Measurements from ENCODE around the gene GALNT10. TPM values are rescaled to one million over a fixed set of nuclear protein-coding genes. Genes with fewer than 3 reads are reported as not detected.

The GALNT10 gene
- total RNA-seq, 1 experiment from 2014 or later = 47.8 TPM

DNA sequence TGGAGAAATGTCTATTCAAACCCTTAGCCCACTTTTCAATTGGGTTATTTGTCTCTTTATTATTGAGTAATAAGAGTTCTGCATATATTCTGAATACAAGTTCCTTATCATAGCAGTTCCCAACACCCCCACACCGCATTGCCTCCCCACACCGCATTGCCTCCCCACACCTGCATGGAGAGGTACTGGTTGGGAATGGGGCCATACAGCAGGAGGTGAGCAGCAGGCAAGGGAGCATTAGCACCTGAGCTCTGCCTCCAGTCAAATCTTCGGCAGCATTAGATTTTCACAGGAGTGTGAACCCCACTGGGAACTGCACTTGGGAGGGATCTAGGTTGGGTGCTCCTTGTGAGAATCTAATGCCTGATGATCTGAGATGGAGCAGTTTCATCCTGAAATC lies 244.7 kb downstream of the GALNT10 start:
- in situ Hi-C loops (cut with HindIII; ENCODE audit: low sequenced_read_pairs) = no loop called here
- DNase-seq (ENCODE audit: low spot score) = no peak

DNA sequence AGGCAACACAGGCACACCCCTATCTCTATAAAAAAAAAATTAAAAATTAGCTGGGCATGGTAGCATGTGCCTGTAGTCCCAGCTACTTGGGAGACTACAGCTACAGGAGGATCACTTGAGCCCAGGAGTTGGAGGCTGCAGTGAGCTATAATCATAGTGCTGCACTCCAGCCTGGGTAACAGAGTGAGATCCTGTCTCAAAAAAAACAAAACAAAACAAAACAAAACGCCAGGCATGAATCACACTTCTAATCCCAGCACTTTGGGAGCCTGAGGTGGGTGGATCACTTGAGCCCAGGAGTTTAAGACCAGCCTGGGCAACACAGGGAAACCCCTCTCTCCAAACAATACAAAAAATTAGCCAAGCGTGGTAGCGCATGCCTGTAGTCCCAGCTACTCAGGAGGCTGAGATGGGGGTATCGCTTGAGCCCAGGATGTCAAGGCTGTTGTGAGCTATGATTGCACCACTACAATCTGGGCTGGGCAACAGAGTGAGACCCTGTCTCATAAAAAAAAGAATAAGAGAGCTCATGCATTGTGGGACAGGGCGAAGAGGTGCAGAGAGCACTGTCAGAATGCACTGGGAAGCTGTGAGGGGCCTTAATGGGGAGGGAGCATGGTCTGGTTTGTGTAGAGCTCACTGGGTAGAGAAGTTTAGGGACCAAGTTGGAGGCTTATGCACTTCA lies 246.9 kb downstream of the GALNT10 start:
- DNase-seq (ENCODE audit: low spot score) = no peak
- in situ Hi-C loops (cut with HindIII; ENCODE audit: low sequenced_read_pairs) = no loop called here

DNA sequence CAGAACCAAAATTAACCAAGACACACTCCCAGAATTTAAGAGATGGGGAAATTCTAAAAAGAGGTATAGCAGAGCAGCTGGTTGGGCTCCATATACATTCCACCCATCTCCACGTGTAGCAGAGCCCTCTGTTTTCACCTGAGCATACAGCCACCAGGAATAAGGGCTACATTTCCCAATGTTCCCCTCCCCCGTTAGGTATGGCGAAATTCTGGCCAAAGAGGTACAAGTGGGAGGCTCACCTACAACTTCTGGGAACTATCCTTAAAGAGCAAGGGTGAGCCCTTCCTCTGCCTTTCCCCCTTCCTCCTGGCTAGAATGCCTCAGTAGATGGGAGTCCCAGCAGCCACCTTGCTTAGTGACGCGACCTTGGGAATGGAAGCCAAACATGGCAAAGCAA lies 250.0 kb downstream of the GALNT10 start:
- DNase-seq (ENCODE audit: low spot score) = no peak
- in situ Hi-C loops (cut with HindIII; ENCODE audit: low sequenced_read_pairs) = no loop called here

DNA sequence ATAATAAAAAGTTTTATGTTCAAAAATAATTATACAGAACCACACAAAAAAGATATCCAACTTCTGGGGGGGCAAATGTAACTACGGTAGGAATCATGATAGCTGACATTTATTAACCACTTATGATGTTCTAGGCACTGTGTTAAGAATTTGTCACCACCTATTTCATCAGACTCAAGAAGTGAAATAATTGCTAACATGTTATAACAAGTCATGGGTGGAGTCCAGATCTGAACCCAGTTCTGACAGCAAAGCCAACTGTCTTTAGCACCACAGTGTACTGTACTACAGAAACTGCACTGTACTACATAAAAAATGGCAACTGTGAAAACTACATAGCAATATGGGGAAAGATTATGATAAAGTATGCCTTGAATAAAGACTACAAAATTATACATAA lies 252.3 kb downstream of the GALNT10 start:
- in situ Hi-C loops (cut with HindIII; ENCODE audit: low sequenced_read_pairs) = no loop called here
- no peak for DNase-seq (ENCODE audit: low spot score)

DNA sequence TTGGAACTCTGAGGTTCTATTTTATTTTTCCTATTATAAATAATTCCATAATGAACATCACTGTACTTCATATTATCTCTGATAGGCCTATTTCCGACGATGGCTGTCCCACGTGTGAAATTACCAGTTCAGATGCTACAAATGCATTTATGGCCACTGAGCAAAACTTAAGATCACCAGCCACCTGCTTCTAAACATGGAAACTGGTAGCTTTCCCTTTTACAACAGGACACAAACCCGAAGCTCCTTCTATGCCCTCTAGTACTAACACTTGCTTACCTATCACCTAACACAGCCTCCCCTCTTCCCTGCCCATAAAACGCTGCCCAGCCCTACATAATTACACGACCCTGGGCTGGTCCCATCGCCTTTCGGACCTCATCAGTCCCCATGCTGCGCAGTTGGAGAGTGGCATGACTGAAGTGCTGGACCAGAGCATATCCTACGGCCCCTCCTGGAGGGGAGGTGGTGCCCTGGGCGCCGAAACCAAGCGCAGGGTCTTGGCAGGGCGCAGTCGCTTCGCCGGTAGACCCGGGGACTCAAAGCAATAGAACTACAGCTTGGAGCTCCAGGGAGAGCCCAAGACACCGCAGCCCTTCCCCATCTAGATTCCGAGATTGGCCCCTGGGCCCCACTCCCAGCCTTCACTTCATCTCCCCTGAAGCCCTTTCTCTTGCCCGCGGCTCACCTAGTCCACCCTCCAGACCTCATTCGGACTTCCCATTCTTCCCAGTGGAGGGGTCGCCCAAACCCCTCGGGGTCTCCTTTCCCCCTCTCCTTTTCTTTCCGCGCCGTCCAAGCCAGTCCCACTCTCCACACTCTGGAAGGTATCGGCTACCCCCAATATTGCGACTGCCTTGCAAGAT lies 254.3 kb downstream of the GALNT10 start:
- in situ Hi-C loops (cut with HindIII; ENCODE audit: low sequenced_read_pairs) = no loop called here
- peak; percentile 19 for DNase-seq (ENCODE audit: low spot score)

DNA sequence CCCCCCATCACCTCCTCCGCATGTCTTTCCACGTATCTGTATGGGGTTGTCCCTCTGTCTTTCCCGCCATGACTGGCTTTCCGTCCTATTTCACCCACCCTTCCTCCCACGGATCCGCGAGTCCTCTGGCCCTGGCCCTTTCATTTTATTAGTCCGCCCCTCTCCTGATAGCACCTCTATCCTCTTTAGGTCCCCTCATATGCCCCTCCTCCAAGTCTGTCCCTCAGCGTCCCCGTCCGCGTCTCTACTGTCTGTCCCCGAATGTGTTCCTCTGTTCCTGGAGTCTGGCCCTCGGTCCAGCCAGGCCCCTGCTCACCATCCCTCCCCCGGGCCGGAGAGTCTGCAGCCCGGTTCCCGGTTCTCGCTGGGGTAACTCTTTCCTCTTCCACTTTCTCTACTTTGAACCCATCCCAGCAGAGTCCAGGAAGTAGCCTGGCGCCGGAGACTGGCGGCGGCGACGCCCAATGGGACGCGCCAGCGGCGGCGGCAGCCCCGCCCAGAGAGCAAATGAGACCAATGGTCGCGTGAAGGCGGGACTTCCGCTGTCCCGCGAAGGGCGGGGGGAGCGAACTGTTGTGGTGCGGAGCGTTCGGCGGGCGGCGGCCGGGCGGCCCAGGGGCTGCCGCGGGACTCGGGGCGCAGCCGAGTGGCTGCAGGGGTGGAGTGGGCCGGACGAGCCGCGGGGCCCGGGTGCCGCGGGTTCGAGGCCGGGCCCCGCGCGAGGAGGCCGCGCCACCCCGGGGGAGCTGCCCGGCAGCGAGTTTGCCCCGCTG lies 255.1 kb downstream of the GALNT10 start, which contains the start of gene SAP30L:
SAP30L (plus strand) TSS at position 576 of the 773 bp plus-strand sequence. CDS start 608 bp downstream, outside the sequence.
- peak; percentile 92 for DNase-seq (ENCODE audit: low spot score)
- in situ Hi-C loops (cut with HindIII; ENCODE audit: low sequenced_read_pairs) = no loop called here

DNA sequence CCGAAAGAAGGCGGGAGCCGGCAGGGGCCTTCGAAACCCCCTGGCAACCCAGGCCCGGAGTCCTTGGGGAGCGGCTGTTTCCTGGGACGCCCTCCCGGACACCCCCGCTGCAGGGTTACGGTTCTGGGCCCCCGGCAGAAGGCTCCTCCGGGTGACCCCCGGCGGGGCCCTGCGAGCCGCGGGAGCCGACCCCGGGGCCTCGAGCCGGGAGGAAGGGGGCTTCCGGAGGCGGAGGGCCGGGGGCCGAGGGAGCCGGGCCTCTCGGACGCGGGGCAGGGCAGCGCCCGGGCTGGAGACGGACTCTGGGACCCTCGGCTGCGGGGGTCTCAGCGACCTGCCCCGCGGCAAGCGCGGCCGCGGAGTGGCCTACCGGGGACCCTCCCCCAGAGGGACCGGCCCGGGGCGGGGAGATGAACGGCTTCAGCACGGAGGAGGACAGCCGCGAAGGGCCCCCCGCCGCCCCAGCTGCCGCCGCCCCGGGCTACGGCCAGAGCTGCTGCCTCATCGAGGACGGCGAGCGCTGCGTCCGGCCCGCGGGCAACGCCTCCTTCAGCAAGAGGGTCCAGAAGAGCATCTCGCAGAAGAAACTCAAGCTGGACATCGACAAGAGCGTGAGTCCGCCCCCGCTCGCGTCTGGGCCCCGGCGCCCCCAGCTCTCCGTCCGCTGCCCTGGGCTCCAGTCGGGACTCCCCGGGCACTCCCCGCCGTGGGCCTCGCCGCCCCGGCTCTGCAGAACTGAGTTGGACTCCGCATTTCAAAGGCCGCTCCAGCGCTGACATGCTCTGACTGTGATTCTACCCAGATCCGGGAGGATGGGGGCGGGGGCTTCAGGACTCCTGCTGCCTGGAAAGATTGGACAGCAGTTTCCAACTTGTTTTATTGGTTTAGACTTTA lies 255.9 kb downstream of the GALNT10 start:
- peak; percentile 44 for DNase-seq (ENCODE audit: low spot score)
- in situ Hi-C loops (cut with HindIII; ENCODE audit: low sequenced_read_pairs) = no loop called here

DNA sequence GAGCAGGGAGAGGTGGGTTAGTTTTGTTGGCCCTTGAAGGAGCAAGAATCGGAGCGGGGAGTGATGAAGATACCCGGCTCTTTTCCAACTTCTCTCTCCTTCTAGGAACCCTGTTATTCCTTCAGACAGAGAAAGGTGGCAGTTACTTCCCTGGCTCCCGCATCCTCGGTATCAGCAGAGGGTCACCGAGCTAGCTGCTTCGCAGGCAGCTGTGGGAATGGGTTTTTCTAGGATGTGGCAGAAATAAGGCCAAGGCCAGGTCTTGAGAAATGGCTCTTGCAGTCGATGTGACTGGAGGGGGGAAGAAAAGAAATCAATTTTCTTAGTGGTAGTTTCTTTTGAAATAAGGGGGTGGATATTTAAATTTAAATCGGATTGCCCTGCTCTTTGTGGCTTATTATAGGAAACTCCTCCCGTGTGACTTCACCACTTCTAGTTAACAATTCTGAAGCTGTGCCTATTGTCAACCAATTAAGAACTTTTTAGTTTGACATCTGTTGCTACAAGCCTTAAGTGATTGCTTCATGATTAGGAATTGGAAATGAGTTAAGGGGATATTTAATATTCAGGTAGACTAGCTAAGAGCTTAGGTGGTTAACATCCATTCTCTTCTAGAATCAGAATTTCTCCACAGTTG lies 256.7 kb downstream of the GALNT10 start:
- in situ Hi-C loops (cut with HindIII; ENCODE audit: low sequenced_read_pairs) = no loop called here
- DNase-seq (ENCODE audit: low spot score) = no peak

DNA sequence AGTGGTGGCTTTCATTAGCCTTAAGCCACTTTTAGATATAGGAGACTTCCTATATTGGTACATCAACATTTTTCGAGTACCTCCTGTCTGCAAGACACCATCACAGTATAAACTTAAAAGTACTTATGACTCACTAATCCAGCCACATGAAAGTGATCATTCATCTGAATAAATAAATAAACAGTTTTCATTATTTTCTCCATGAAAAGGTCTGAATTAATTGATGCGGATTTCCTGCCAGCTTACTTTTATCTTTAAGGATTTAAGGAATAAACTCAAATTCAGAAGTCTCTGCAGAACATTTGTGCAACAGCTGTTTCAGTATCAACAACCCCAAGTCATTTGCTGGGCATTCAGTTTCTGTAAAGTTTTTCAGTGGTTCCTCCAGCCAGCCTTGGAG lies 259.3 kb downstream of the GALNT10 start:
- DNase-seq (ENCODE audit: low spot score) = no peak
- in situ Hi-C loops (cut with HindIII; ENCODE audit: low sequenced_read_pairs) = no loop called here

DNA sequence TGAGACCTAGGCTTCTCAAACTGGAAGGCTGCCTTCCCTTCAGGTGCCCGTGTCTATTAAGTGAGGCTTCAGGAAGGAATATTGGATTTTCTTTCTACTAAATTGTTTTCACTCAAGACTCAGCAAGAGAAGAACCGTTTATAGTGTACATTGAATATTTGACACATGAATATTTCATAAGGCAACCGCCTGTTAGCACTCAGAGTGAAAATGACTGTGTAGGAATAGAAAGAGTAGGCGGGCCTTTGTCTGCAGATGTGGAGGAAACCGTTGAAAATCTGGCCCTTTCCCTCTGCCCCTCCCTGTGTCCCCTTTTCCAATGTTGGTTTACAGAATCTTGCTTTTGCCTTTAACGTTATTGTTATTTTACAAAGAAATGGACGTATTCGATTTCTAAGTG lies 261.4 kb downstream of the GALNT10 start:
- in situ Hi-C loops (cut with HindIII; ENCODE audit: low sequenced_read_pairs) = no loop called here
- no peak for DNase-seq (ENCODE audit: low spot score)

DNA sequence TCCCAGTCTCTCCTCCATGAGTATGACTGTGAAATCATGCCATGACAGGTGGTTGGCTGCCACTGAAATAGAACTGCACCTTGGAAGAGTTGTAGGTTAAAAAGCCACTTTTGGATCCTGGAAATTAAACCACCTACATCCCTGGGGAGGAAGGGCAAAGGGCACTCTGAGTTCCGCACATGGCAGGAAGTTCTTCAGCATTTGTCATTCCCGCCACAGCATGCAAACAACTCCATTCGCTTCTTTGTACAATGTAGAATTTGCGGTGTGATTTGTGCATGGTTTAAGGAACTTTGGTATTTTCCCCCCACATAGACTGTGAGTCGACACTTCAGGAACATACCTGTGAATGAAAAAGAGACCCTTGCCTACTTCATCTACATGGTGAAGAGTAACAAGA lies 265.1 kb downstream of the GALNT10 start:
- no peak for DNase-seq (ENCODE audit: low spot score)
- in situ Hi-C loops (cut with HindIII; ENCODE audit: low sequenced_read_pairs) = no loop called here

DNA sequence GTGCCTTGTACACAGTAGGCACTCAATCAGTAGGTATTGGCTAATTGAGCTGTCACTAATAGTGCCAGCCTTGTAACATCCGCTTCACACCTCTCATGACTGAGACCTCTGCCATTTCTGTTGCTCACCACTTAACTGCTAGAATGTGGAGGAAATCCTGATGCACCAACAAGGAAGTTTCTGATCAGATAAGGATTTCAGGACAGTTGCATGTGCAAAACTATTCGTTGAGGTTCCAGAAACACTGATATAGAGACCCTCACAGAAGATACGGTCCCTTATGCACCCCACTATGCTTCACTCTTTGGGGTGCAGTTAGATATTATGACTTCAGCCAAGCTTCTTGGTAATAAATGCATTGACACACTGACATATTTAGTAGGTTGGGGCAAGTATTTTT lies 266.0 kb downstream of the GALNT10 start:
- in situ Hi-C loops (cut with HindIII; ENCODE audit: low sequenced_read_pairs) = no loop called here

DNA sequence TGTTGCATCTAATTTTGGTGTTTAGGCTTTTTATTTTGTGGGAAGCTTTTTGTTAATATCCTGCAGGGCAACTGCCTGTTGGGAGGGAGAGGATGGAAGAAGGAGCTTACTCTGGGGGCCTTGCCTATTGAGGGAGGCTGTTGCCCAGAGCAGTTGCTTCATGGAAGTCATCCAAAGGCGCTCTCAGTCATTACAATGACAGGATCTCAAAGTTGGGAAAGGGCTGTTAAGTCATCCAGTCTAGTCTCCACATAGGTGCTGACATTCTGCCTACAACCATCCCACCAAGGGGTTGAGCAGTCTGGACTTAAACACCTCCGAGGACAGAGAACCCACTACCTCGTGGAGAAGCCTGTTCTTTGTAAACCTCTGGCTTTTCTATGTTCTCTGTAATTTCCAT lies 268.5 kb downstream of the GALNT10 start:
- DNase-seq (ENCODE audit: low spot score) = no peak
- in situ Hi-C loops (cut with HindIII; ENCODE audit: low sequenced_read_pairs) = no loop called here

More for the DNA sequence above, 266.0 kb downstream of the GALNT10 start:
- DNase-seq (ENCODE audit: low spot score) = no peak

DNA sequence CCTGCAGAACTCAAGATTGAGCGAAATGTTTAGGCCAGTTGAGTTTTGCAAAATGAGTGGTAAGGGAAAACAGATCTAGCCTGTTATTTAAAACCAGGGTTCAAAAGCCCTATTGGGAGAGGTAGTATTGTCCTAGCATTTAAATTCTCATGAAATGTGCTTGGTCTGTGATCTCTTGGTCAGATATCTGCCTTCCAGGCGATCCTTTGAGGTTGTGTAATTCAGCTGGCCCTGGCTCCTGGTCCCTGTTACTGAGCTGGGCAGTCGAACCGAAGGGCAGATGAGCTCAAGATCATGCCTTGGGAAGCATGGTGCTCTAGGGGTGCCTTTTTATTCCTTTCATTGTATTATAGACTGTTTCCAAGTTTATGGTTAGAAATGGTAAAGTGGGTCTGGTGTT lies 269.6 kb downstream of the GALNT10 start:
- DNase-seq (ENCODE audit: low spot score) = no peak
- in situ Hi-C loops (cut with HindIII; ENCODE audit: low sequenced_read_pairs) = no loop called here

DNA sequence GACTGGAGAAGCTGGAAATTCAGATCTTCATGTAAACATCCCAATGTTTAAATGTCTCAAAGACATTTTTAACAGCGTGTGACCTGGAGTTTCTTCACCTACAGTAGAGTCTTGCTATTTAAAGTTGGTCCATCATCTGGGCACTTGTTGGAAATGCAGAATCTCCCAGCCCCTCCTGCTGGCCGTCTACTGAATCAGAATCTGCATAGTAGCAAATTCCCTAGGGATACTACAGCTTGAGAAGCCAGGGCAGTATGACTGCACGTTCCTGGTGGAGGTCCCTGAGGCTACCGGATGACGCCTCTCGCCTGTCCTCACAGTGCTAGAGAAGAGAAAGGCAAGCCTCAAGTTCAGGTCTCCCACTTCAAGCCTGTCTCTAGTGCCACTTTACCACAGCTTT lies 271.0 kb downstream of the GALNT10 start:
- in situ Hi-C loops (cut with HindIII; ENCODE audit: low sequenced_read_pairs) = no loop called here
- DNase-seq (ENCODE audit: low spot score) = no peak

DNA sequence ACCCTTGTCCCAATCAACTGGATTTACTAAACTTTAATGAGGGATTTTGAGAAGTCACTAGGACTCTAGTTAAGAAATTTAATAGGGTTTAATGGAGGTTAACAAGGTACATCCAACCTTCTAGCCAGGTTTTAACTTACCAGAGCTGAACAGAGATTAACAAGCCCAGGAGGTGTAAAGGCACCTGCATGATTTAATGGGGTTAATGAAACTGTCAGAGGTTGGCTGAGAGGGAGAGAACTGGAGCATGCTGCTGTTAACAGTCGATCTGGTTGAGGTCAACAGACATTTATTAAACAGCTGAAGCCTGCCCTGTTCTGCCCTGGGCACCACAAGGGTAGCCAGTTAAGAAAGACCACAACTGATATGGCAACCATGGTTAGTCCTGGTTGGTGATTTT lies 273.9 kb downstream of the GALNT10 start:
- in situ Hi-C loops (cut with HindIII; ENCODE audit: low sequenced_read_pairs) = no loop called here
- no peak for DNase-seq (ENCODE audit: low spot score)

DNA sequence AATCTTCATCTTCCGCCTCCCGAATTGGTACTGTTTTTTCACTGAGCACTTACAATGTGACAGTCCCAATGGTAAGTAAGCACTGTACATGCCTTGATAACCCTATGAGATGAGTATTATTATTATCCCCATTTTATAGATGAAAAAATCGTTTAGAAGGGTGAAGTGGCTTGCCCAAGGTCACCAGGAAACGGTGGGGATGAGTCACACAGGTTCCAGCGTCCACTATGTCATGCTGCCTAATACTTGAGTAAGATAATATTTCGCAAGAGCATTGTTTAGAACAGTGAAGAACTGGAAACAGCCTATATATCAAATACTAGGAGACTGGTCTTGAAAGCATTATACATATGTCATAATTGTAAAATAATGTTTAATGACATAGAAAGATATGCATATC lies 274.6 kb downstream of the GALNT10 start:
- no peak for DNase-seq (ENCODE audit: low spot score)
- in situ Hi-C loops (cut with HindIII; ENCODE audit: low sequenced_read_pairs) = no loop called here

DNA sequence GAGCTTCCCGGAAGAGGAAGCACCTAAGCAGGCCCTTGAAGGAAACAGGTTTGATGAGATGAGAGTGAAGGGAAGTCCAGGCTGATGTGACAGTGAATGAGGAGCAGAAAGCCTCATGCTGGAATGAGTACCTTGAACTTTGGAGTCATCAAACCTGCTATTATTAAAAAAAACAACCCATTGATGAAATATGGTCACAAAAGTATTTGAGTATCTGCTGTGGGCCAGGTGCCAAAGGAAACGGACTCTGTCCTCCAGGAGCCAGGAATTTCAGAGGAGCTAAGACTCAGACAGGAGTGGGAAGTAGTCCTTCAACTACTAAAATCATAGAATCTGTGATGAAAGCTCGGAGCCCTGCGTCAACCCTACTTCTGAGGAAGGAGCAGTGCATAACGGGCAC lies 275.6 kb downstream of the GALNT10 start:
- no peak for DNase-seq (ENCODE audit: low spot score)
- in situ Hi-C loops (cut with HindIII; ENCODE audit: low sequenced_read_pairs) = no loop called here

Measured in G401 (cell line).